ENCODE data around the gene CYP4F2.
"Not testable (repeated sequence)": the region's sequence is repeated elsewhere in the genome, so short reads cannot be mapped to it uniquely, and the experiment has no call there.

The CYP4F2 gene

GRCh38 chr19:15915109-15915508 is 17.2 kb upstream of the CYP4F2 start:
- DNase-seq (ENCODE audit: insufficient read length, low spot score): no peak
- FAIRE-seq: no peak
- no peak for TF ChIP-seq POLR2A (IDR thresholded peaks at IDR 0.05; ENCODE audit: low read depth, low read length)

- no peak for TF ChIP-seq POLR2A (IDR thresholded peaks at IDR 0.05; ENCODE audit: low read depth, low read length)
- no peak for DNase-seq (ENCODE audit: insufficient read length, low spot score)
- FAIRE-seq: no peak
Observed at GRCh38 chr19:15913830-15914229, 16.0 kb upstream of the CYP4F2 start.

- DNase-seq (ENCODE audit: insufficient read length, low spot score): no peak
- no peak for FAIRE-seq
- no peak for TF ChIP-seq POLR2A (IDR thresholded peaks at IDR 0.05; ENCODE audit: low read depth, low read length)
Observed at GRCh38 chr19:15913384-15913783, 15.5 kb upstream of the CYP4F2 start.

DNA sequence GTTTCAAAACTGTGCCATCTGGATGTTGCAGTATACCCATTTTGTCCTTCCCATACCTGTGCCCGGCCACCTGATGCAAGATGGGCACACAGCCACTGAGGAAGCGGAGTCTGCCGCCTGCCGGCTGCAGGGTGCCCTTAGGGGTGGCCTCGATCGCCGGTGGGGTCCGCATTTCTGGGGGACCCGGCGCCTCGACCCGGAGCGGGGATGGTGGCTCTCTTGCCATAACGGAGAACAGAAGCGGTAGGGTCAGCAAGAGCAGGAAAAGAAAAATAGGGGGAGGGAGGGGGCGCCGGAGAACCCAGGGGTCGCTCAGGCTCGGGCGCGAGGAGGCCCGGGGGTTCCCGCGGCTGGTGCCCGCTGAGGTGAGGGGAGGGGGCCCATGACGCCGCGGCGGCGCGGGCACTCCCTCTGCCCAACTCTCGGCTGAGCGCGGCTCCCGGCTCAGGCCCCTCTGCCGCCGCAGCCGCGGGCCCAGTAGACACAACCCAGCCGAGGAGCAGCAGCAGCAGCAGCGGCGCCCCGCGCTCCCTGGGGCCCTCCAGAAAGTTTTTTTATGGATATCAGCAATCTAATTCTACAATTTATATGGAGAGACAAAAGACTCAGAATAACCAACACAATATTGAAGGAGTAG is 13.8 kb upstream of the CYP4F2 start:
- no peak for FAIRE-seq
- no peak for TF ChIP-seq POLR2A (IDR thresholded peaks at IDR 0.05; ENCODE audit: low read depth, low read length)
- DNase-seq (ENCODE audit: insufficient read length, low spot score): no peak

DNA sequence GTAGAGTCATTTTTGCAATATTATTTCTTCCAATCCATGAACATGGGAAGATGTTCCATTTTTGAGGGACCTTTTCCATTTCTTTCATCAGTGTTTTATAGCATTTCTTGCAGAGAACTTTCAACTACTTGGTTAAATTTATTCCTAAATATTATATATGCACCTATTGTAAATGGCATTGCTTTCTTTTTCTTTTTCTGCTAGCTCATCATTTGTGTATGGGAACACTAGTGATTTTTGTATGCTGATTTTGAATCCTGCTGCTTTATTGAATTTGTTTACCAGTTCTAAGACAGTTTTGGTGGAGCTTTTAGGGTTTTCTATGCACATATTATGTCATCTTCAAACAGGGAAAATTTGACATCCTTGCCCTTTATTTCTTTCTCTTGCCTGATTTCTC is 7.2 kb upstream of the CYP4F2 start:
- no peak for DNase-seq (ENCODE audit: insufficient read length, low spot score)
- no peak for TF ChIP-seq POLR2A (IDR thresholded peaks at IDR 0.05; ENCODE audit: low read depth, low read length)
- FAIRE-seq: no peak

DNA sequence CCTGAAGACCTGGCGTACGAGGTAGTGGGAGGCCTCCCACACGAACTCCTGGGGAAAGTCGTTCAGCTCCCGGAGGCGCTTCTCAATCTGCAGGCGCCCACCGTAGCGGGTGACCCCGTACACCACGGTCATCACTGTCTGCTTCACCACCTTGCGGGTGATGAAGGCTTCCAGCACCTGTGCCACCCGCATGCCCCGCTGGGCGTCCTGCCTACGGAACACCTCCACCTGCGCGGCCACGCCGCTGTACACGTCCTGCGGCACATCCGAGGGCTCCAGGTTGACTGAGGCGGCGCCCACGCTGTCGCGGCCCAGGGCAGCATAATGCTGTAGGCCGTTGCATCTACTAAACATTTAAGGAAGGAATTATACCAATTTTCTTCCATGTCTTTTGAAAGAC is 5.0 kb upstream of the CYP4F2 start:
- DNase-seq (ENCODE audit: insufficient read length, low spot score); FAIRE-seq: not testable (repeated sequence)

DNA sequence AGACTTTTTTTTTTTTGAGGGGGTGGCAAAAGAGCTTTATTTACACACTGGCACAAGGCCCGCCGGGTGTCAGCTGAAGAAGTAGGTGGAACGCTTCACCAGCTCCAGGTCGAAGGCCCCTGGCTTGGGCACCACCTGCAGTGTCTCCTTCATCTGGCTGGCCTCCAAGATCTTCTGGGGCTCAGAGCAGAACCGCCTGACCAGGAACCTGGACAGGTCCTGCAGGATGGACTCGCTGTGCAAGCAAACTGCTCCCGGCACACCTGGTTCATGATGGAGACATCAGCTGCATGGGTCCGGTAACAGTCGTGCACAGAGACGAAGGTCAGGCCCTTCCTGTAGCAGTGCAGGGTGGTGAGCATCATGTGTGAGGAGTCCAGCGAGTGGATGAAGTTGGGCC is 4.4 kb upstream of the CYP4F2 start:
- FAIRE-seq: no peak
- TF ChIP-seq POLR2A (IDR thresholded peaks at IDR 0.05; ENCODE audit: low read depth, low read length): no peak
- DNase-seq (ENCODE audit: insufficient read length, low spot score): no peak

- DNase-seq (ENCODE audit: insufficient read length, low spot score): no peak
- TF ChIP-seq POLR2A (IDR thresholded peaks at IDR 0.05; ENCODE audit: low read depth, low read length): no peak
- FAIRE-seq: no peak
Observed at GRCh38 chr19:15900504-15900903, 2.6 kb upstream of the CYP4F2 start.

DNA sequence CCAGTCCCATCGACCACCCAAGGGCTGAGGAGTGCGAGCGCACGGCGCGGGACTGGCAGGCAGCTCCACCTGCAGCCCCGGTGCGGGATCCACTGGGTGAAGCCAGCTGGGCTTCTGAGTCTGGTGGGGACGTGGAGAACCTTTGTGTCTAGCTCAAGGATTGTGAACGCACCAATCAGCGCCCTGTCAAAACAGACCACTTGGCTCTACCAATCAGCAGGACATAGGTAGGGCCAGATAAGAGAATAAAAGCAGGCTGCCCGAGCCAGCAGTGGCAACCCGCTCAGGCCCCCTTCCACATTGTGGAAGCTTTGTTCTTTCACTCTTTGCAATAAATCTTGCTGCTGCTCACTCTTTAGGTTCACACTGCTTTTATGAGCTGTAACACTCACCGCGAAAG is 2.2 kb upstream of the CYP4F2 start:
- DNase-seq (ENCODE audit: insufficient read length, low spot score); FAIRE-seq: not testable (repeated sequence)

DNA sequence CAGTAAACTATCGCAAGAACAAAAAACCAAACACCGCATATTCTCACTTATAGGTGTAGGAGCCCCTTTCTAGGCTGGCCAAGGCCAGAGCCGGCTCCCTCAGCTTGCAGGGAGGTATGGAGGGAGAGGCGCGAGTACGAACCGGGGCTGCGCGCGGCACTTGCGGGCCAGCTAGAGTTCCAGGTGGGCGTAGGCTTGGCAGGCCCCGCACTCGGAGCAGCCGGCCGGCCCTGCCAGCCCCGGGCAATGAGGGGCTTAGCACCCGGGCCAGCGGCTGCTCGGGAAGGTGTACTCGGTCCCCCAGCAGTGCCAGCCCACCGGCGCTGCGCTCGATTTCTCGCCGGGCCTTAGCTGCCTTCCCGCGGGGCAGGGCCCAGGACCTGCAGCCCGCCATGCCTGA is 1.7 kb upstream of the CYP4F2 start:
- not testable (repeated sequence) for FAIRE-seq

GRCh38 chr19:15897026-15897737 is 692 bp downstream of the CYP4F2 start:
- no peak for FAIRE-seq
- no peak for DNase-seq (ENCODE audit: insufficient read length, low spot score)
- no peak for TF ChIP-seq POLR2A (IDR thresholded peaks at IDR 0.05; ENCODE audit: low read depth, low read length)

More for the DNA sequence above, 1.7 kb upstream of the CYP4F2 start:
- not testable (repeated sequence) for DNase-seq (ENCODE audit: insufficient read length, low spot score)

- no peak for DNase-seq (ENCODE audit: insufficient read length, low spot score)
- no peak for TF ChIP-seq POLR2A (IDR thresholded peaks at IDR 0.05; ENCODE audit: low read depth, low read length)
- FAIRE-seq: no peak
Observed at GRCh38 chr19:15895876-15896430, 1.9 kb downstream of the CYP4F2 start.

DNA sequence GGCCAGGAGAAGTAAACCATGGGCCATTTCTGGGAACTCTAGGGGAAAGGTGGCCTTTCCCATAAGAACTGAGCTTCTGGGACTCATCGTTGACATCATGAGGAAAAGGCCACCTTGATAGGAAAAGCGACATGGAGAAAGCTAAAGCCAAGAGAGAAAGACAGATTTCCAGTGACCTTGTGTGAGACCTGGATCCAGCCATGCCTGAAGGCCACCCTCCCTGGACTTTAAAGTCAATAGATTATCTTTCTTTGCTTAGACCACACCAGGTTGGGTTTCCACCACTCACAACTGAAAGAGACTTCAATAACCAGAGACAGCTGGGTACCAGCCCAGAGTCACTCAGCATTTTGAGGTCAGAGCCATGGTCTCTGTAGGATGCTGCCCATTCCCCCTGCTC is 3.5 kb downstream of the CYP4F2 start:
- DNase-seq (ENCODE audit: insufficient read length, low spot score): no peak
- FAIRE-seq: no peak

GRCh38 chr19:15893477-15893876 is 4.4 kb downstream of the CYP4F2 start:
- TF ChIP-seq POLR2A (IDR thresholded peaks at IDR 0.05; ENCODE audit: low read depth, low read length): no peak
- no peak for FAIRE-seq

More for the DNA sequence above, 3.5 kb downstream of the CYP4F2 start:
- TF ChIP-seq POLR2A (IDR thresholded peaks at IDR 0.05; ENCODE audit: low read depth, low read length): no peak

DNA sequence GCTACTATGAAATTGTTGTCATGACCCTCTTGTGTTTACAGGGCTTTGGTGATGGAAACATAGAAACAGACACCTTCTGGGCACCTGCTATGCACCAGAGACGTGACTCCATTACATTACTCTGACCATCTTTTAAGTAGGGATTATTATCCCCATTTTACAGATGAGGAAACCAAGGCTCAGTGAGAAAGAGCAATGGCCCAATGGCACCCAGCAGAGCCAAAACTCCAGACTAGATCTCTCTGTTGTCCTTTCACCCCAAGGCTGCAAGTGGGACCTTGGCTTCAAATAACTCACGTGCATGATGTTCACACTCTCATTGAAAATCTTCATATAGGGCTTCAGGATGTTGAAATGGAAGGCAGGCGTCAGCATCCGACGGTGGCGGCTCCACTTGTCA is 5.9 kb downstream of the CYP4F2 start:
- no peak for TF ChIP-seq POLR2A (IDR thresholded peaks at IDR 0.05; ENCODE audit: low read depth, low read length)
- FAIRE-seq: no peak
- no peak for DNase-seq (ENCODE audit: insufficient read length, low spot score)

More at GRCh38 chr19:15893477-15893876, 4.4 kb downstream of the CYP4F2 start:
- no peak for DNase-seq (ENCODE audit: insufficient read length, low spot score)
